GM19455 (cell line): ENCODE data around the gene ATF7IP2.
"Not testable (repeated sequence)": the region's sequence is repeated elsewhere in the genome, so short reads cannot be mapped to it uniquely, and the experiment has no call there.

Experiments
- ATAC-seq: cut with Tn5 transposase; IDR thresholded peaks from one replicate; pipeline ENCODE4 v1.9.1; 2021; ENCODE audit not compliant: unreplicated experiment

ATF7IP2 gene

GRCh38 chr16:10385725-10386516, at the start of gene ATF7IP2:
TSS of gene ATF7IP2 (plus strand) at chr16:10386061. CDS start at chr16:10430621, 44,560 bp downstream.
- ATAC-seq: peak; percentile 91

GRCh38 chr16:10338426-10338825, 47.4 kb upstream of the ATF7IP2 start:
- ATAC-seq: no peak

GRCh38 chr16:10339777-10340732, 45.8 kb upstream of the ATF7IP2 start:
- no peak for ATAC-seq

GRCh38 chr16:10343124-10343760, 42.6 kb upstream of the ATF7IP2 start:
- ATAC-seq: no peak

- not testable (repeated sequence) for ATAC-seq
Observed at GRCh38 chr16:10344699-10345098, 41.2 kb upstream of the ATF7IP2 start.

GRCh38 chr16:10345629-10346028, 40.2 kb upstream of the ATF7IP2 start:
- no peak for ATAC-seq

- no peak for ATAC-seq
Observed at GRCh38 chr16:10349851-10350250, 36.0 kb upstream of the ATF7IP2 start.

GRCh38 chr16:10352262-10352661, 33.6 kb upstream of the ATF7IP2 start:
- ATAC-seq: no peak

- no peak for ATAC-seq
Observed at GRCh38 chr16:10355589-10355988, 30.3 kb upstream of the ATF7IP2 start.

- no peak for ATAC-seq
Observed at GRCh38 chr16:10356870-10357842, 28.7 kb upstream of the ATF7IP2 start.

GRCh38 chr16:10361747-10362076, 24.1 kb upstream of the ATF7IP2 start:
- ATAC-seq: not testable (repeated sequence)

- no peak for ATAC-seq
Observed at GRCh38 chr16:10362077-10362863, 23.6 kb upstream of the ATF7IP2 start.

- ATAC-seq: not testable (repeated sequence)
Observed at GRCh38 chr16:10362864-10363197, 23.0 kb upstream of the ATF7IP2 start.

GRCh38 chr16:10366619-10367018, 19.2 kb upstream of the ATF7IP2 start:
- not testable (repeated sequence) for ATAC-seq

- no peak for ATAC-seq
Observed at GRCh38 chr16:10367616-10368188, 18.2 kb upstream of the ATF7IP2 start.

- no peak for ATAC-seq
Observed at GRCh38 chr16:10368969-10369551, 16.8 kb upstream of the ATF7IP2 start.

GRCh38 chr16:10370096-10370726, 15.7 kb upstream of the ATF7IP2 start:
- ATAC-seq: no peak

GRCh38 chr16:10371592-10371991, 14.3 kb upstream of the ATF7IP2 start:
- ATAC-seq: no peak
